Measurements from ENCODE around the gene LTF.
"Not testable (repeated sequence)": the region's sequence is repeated elsewhere in the genome, so short reads cannot be mapped to it uniquely, and the experiment has no call there.

The LTF gene

GRCh38 chr3:46496746-46497555, 32.2 kb upstream of the LTF start:
- no peak overlapping the region for H3K4me3 ChIP-seq (replicated peaks in 1 of 2; ENCODE audit: low read depth in 2 of 2, low read length in 2 of 2)
- TF ChIP-seq, protein P1, sequence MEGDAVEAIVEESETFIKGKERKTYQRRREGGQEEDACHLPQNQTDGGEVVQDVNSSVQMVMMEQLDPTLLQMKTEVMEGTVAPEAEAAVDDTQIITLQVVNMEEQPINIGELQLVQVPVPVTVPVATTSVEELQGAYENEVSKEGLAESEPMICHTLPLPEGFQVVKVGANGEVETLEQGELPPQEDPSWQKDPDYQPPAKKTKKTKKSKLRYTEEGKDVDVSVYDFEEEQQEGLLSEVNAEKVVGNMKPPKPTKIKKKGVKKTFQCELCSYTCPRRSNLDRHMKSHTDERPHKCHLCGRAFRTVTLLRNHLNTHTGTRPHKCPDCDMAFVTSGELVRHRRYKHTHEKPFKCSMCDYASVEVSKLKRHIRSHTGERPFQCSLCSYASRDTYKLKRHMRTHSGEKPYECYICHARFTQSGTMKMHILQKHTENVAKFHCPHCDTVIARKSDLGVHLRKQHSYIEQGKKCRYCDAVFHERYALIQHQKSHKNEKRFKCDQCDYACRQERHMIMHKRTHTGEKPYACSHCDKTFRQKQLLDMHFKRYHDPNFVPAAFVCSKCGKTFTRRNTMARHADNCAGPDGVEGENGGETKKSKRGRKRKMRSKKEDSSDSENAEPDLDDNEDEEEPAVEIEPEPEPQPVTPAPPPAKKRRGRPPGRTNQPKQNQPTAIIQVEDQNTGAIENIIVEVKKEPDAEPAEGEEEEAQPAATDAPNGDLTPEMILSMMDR (IDR thresholded peaks at IDR 0.05; ENCODE audit: low read depth, low read length) = peak; percentile 42
- DNase-seq (ENCODE audit: low read depth in 2 of 2) = peak in 1 of 2 donors; percentile 32

DNA sequence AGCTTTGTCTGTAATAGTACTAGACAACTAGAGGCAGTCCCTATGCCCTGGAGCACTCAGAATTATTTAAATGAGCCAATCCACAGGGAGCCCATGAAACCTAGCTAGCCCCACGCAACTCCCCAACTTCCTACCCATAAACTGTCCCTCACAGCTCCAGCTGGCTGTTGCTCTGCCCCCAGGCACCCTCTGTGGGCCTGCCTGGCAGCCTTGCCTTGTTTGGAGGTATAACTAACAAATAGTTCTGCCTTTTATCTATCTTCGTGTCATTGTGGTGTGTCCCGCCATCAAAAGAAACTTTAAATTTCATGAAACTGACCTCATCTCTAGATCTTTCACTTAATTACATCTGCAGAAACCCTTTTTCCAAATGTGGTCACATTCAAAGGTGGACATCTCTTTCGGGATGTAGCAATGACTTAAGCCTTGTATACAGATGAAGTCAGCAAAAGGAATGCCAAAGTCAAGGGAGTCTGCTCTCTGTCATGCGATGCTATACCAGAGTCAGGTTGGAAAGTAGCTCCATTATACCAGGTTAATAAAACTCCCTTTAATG, 31.3 kb upstream of the LTF start:
- DNase-seq (ENCODE audit: low read depth in 2 of 2) = peak in 1 of 2 donors; percentile 82

DNA sequence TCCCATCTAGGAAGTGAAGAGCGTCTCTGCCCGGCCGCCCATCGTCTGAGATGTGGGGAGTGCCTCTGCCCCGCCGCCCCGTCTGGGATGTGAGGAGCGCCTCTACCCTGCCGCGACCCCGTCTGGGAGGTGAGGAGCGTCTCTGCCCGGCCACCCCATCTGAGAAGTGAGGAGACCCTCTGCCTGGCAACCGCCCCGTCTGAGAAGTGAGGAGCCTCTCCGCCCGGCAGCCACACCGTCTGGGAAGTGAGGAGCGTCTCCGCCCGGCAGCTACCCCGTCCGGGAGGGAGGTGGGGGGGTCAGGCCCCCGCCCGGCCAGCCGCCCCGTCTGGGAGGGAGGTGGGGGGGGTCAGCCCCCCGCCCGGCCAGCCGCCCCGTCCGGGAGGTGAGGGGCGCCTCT, 29.8 kb upstream of the LTF start:
- not testable (repeated sequence) for DNase-seq (ENCODE audit: low read depth in 2 of 2); H3K4me3 ChIP-seq (replicated peaks in 1 of 2; ENCODE audit: low read depth in 2 of 2, low read length in 2 of 2)

More for the DNA sequence above, 31.3 kb upstream of the LTF start:
- TF ChIP-seq, protein P1 (IDR thresholded peaks at IDR 0.05; ENCODE audit: low read depth, low read length) = no peak
- H3K4me3 ChIP-seq (replicated peaks in 1 of 2; ENCODE audit: low read depth in 2 of 2, low read length in 2 of 2) = no peak overlapping the region

DNA sequence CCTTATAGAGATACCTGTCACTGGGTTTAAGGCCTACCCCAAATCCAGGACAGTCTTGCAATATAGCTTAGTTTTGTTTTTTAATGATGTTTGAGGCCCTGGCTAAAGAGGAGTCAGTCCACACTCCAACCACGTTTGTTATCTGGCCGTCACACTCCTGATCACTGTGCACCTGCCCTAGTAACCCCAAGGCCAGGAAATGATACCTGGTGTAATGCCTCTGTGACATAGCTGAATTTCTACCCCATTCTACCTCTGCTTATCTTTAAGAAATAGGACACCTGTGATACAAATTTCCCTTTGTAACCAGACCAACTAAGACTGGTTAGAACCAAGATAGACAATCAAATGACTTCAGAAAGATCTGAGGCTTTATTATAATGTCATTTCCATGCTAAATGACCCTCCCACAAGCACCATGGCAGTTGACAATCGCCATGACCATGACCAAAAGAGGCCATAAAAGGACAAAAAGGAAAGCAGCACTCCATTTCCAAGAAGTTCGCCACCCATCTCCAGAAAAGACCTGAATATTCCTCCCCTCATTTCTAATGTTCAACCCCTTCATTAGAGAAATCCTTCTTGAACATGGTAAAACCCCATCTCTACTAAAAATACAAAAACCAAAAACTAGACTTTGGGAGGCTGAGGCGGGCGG, 28.3 kb upstream of the LTF start:
- no peak for DNase-seq (ENCODE audit: low read depth in 2 of 2)
- TF ChIP-seq, protein P1 (IDR thresholded peaks at IDR 0.05; ENCODE audit: low read depth, low read length) = no peak

DNA sequence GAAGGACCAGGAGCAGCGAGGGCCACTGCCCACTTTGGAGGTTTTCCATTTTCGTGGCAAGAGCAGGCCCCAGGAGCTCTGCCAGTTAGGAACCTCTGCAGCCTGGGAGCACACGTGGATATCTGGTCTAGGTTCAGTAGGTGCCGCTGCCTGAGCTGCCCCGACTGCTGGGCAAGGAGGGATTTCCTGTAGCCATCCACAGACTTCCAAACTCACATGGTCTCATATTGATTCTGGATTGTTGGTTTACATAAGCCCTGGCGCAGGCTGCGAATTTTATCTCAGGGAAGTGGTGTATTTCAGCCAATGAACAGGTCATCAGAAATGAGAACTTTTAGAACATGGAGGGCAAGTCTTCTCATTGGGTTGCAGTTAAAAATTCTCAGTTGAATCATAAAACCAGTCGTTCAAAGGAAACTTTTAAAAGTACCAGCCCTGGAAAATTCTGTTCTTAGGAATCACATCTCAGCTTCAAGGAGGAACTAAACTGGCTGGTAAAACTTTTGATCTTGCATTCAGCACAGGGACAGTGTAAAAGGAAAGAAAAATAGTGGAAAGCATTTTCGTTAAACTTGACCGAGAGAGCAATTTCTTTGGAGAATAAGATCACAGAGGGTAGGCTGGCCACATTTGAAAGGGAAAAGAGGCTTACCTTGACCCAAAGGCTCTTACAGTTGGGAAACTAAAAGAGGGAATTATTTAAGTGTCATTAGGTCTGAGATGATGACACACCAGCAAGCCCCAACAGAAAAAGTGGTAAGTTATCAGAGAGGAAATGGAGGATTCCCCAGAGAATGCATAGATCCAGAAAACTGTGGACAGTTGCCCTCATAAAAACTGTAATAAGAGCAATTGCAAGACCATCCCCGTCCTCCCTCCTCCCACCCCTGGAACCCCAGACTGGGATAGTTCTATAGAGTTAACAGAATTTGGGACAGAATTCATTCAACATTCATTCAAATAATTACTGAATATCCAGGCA, 26.7 kb upstream of the LTF start:
- H3K4me3 ChIP-seq (replicated peaks in 1 of 2; ENCODE audit: low read depth in 2 of 2, low read length in 2 of 2) = no peak overlapping the region
- TF ChIP-seq, protein P1 (IDR thresholded peaks at IDR 0.05; ENCODE audit: low read depth, low read length) = no peak
- DNase-seq (ENCODE audit: low read depth in 2 of 2) = peak in 1 of 2 donors; percentile 32

More for the DNA sequence above, 28.3 kb upstream of the LTF start:
- H3K4me3 ChIP-seq (replicated peaks in 1 of 2; ENCODE audit: low read depth in 2 of 2, low read length in 2 of 2) = no peak overlapping the region

DNA sequence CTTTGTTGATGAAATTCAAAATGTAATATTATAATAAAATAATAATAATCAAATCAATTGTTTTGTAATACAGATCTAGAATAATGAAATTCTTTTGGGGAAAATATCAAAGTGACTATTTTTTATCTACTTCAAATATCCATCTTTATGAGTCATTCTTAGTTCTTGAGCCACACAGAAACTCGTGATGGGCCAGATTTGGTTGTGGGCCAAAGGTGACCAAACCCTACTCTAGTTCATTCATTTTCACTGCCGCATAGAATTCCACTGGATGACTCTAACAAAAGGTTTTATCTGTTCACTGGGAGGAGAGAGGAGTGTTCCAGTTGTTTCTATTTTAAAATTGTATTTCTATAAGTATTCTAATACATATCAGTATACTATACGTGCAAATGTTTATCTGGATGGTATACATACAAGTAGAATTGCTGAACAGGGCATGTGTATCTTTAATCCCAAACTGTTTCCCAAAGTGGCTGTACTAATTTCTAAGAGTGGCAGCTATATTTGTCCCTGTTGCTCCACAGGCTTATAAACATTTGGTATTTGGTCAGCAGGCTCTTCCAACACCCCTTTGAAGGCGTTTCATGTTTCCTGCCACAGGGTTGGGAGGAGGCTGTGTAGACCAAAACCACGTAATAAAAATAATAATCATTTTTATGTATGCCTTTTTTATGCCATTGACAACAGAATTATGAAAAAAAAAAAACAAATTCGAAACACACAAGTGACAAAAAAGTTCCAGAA, 25.8 kb upstream of the LTF start:
- peak in 1 of 2 donors; percentile 82 for DNase-seq (ENCODE audit: low read depth in 2 of 2)

More for the DNA sequence above, 25.8 kb upstream of the LTF start:
- no peak overlapping the region for H3K4me3 ChIP-seq (replicated peaks in 1 of 2; ENCODE audit: low read depth in 2 of 2, low read length in 2 of 2)
- TF ChIP-seq, protein P1 (IDR thresholded peaks at IDR 0.05; ENCODE audit: low read depth, low read length) = no peak
